HL-60 (cell line): Measurements from ENCODE around the gene PLXNA2.

Source experiments
- CTCF ChIP-seq: IDR thresholded peaks from one replicate; pipeline ENCODE4 v1.5.1; 2011; ENCODE audit warnings: low read length, control low read depth, inconsistent platforms; ENCODE audit not compliant: insufficient read depth
- GABPA ChIP-seq: IDR thresholded peaks from 2 replicates; pipeline ENCODE4 v1.6.1; 2012; ENCODE audit warnings: low read depth
- POLR2AphosphoS5 ChIP-seq: IDR thresholded peaks from 2 replicates; pipeline ENCODE4 v1.6.1; 2012; ENCODE audit warnings: low read depth
- REST ChIP-seq: IDR thresholded peaks from 2 replicates; pipeline ENCODE4 v1.6.1; 2012; ENCODE audit warnings: low read depth; ENCODE audit not compliant: insufficient replicate concordance
- SPI1 ChIP-seq: IDR thresholded peaks from 2 replicates; pipeline ENCODE4 v1.6.1; 2012; ENCODE audit warnings: low read depth, mild to moderate bottlenecking, borderline replicate concordance

- TF ChIP-seq CTCF: no peak
- no peak for TF ChIP-seq REST
- no peak for TF ChIP-seq GABPA
- no peak for TF ChIP-seq POLR2AphosphoS5
- no peak for TF ChIP-seq SPI1
Observed at GRCh38 chr1:208030288-208031091, 213.7 kb downstream of the PLXNA2 start.
